Effector memory CD4-positive, alpha-beta T cell (primary cell): Measurements from ENCODE around the gene CELF3.

Source experiments
- DNase-seq, 3 donors: peaks; one replicate each; pipeline ENCODE4 v3.0.0-alpha.2; 2020
- H3K27ac ChIP-seq: 2 replicates; pipeline ENCODE4 v1.7.0; 2013; ENCODE audit warnings: mild to moderate bottlenecking, low read length, moderate library complexity; ENCODE audit not compliant: insufficient read depth, poor library complexity, severe bottlenecking
- H3K27me3 ChIP-seq: replicated peaks from 2 replicates; pipeline ENCODE4 v1.7.0; 2013; ENCODE audit warnings: mild to moderate bottlenecking, low read length; ENCODE audit not compliant: insufficient read depth, control insufficient read depth, poor library complexity, severe bottlenecking
- H3K36me3 ChIP-seq: 2 replicates; pipeline ENCODE4 v1.7.0; 2013; ENCODE audit warnings: mild to moderate bottlenecking, low read length, moderate library complexity; ENCODE audit not compliant: control insufficient read depth, insufficient read depth
- H3K4me1 ChIP-seq: 2 replicates; pipeline ENCODE4 v1.7.0; 2013; ENCODE audit warnings: low read length, mild to moderate bottlenecking; ENCODE audit not compliant: control insufficient read depth, insufficient read depth, poor library complexity, severe bottlenecking
- H3K4me3 ChIP-seq: 2 replicates; pipeline ENCODE4 v1.7.0; 2013; ENCODE audit warnings: low read length, low read depth, mild to moderate bottlenecking; ENCODE audit not compliant: insufficient read depth, poor library complexity, severe bottlenecking
- H3K9me3 ChIP-seq: 2 replicates; pipeline ENCODE4 v1.7.0; 2013; ENCODE audit warnings: mild to moderate bottlenecking, low read length, moderate library complexity; ENCODE audit not compliant: control insufficient read depth
- total RNA-seq, 3 donors: gene quantifications; one replicate each; lab custom pipeline; 2026; lab: John Stamatoyannopoulos, UW

CELF3 gene
- total RNA-seq = 0 reads per million in 3 donors

GRCh38 chr1:151716771-151717631 is at the start of gene CELF3:
TSS of gene CELF3 (minus strand) at chr1:151716803. CDS start at chr1:151716020, 783 bp downstream.
- H3K27me3 ChIP-seq = peaks cover 20% of the 10 kb centered on the region

GRCh38 chr1:151763990-151764389 is 47.4 kb upstream of the CELF3 start:
- Histone ChIP-seq H3K36me3 (peaks cover 29% of the 10 kb centered on the region), H3K4me3 (peak overlapping the region; percentile 97), H3K27me3 (no peaks in the 10 kb centered on the region), H3K9me3 (no peaks in the 10 kb centered on the region), H3K4me1 (peaks cover 10% of the 10 kb centered on the region), H3K27ac (peak overlapping the region; percentile 78)
- DNase-seq = no peak

More at GRCh38 chr1:151716771-151717631, at the start of gene CELF3:
- no peaks in the 10 kb centered on the region for H3K36me3 ChIP-seq
- no peaks in the 10 kb centered on the region for H3K9me3 ChIP-seq
- no peak within 1 kb of the TSS for H3K27ac ChIP-seq
- no peak for DNase-seq
- peaks cover 13% of the 10 kb centered on the region for H3K4me1 ChIP-seq
- H3K4me3 ChIP-seq = no peak within 1 kb of the TSS

DNA sequence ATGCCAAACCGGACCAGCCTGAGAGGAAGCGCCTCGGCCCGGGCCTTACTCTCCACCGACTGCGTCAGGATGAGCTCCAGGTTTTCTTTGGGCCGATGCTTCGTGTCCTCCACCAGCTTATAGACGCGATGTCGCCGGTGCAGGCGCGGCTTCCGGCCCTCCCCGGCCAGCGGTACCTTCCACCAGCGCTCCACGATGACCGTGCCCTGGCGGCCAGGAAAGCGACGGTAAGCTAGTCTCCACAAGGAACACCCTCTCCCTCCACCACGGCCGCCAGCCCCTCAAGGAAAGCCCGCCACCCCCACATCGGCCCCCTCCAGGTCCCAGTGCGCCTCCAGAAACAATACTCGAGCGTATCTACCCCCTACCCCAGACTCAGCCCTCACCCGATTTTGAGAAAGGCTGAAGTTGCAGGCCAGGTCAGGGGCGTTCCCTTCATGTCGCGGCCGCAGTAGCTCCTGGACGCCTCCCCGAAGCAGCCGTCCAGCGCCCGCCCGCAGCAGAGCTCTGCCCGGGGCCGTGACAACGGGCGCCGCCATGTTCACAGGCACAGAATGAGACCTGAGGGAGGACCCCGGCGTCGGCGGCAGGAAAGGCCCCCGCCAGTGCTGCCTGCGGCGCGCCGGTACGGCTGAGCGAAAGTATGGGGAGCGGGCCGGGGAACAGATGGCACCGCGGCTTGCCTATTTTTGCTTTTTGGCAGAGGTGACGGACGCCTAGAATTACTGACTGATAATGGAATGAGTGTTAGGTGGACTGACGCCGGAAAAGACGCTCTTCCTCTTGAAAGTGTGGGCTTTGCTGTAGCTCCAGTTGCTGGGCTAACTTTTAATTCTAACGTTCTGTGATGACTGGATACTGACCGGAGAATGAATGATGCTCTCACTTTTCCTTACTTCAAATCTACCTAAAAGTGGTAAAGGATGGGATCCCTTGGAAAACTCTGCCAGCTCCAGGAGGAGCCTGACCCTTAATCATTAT is 46.6 kb upstream of the CELF3 start, which contains the start of gene MRPL9:
Gene MRPL9 (minus strand): TSS at position 556 of the 981 bp plus-strand sequence. CDS start 17 bp downstream, at position 539.
- Histone ChIP-seq H3K27me3 (no peaks in the 10 kb centered on the region), H3K4me1 (peaks cover 10% of the 10 kb centered on the region), H3K9me3 (no peaks in the 10 kb centered on the region), H3K36me3 (peaks cover 29% of the 10 kb centered on the region), H3K4me3 (peak within 1 kb of the TSS; percentile 97), H3K27ac (peak within 1 kb of the TSS; percentile 78)
- peak; percentile 61 to 73 (median 72) for DNase-seq

DNA sequence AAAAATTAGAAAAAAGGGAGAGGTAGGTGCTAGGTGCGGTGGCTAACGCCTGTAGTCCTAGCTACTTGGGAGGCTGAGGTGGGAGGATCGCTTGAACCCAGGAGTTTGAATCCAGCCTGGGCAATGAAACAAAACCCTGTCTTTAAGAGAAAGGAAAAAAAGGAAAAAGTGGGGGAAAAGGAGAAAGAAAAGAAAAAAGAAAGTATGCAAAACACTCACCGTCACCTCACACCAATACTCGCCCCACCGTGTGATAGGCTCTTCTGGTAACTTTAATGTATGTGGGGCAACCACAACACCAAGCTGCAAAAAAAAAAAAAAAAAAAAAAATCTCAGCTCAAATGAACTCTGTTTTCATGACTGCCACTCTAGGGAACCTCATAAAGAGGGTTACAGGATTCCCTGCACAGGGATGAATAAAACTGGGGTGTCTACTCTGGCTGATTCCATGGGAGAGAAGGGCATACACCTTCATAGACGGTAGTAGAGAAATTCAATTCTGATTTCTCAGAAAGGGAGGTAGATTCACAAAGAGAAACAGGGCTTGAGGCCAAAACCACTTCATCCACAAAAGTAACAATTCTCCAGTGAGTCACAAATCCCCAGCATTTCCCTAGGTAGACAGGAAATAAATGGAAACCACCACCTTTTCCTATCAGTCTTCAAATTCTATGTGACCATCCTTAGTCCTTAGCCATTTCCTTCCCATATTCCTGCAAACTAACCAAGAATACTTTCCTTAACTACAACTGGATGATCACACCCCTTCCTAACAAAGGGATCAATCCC is 44.2 kb upstream of the CELF3 start:
- H3K27ac ChIP-seq = no peak overlapping the region
- H3K9me3 ChIP-seq = no peaks in the 10 kb centered on the region
- H3K4me3 ChIP-seq = no peak overlapping the region
- H3K36me3 ChIP-seq = peaks cover 37% of the 10 kb centered on the region
- DNase-seq = no peak
- H3K4me1 ChIP-seq = peaks cover 10% of the 10 kb centered on the region
- no peaks in the 10 kb centered on the region for H3K27me3 ChIP-seq

DNA sequence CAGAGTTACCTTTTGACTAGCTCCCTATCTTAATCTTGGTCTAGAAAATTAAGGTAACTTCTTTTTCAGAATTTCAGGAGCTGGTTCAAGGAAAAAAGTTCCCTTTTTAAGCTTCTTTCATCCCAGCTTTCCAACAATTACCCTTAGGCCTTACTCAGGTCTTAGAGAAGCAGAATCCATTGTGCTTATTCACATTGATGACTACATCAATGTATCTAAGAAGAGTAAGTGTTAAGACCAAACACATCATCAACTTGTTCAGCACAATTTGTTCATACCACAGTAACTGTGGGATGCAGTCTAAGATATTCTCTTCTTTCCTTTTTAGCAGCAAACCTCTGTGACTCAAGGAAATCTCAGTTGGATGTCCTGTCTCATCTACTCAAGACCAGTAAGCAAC is 42.6 kb upstream of the CELF3 start:
- Histone ChIP-seq H3K36me3 (peaks cover 37% of the 10 kb centered on the region), H3K4me3 (no peak overlapping the region), H3K9me3 (no peaks in the 10 kb centered on the region), H3K27me3 (no peaks in the 10 kb centered on the region), H3K4me1 (peaks cover 10% of the 10 kb centered on the region), H3K27ac (no peak overlapping the region)
- no peak for DNase-seq

GRCh38 chr1:151756291-151756690 is 39.7 kb upstream of the CELF3 start:
- no peaks in the 10 kb centered on the region for H3K9me3 ChIP-seq
- DNase-seq = no peak
- no peaks in the 10 kb centered on the region for H3K4me1 ChIP-seq
- H3K4me3 ChIP-seq = no peak overlapping the region
- no peaks in the 10 kb centered on the region for H3K27me3 ChIP-seq
- no peak overlapping the region for H3K27ac ChIP-seq
- peaks cover 28% of the 10 kb centered on the region for H3K36me3 ChIP-seq

GRCh38 chr1:151741516-151741915 is 24.9 kb upstream of the CELF3 start:
- Histone ChIP-seq H3K36me3 (no peaks in the 10 kb centered on the region), H3K27me3 (no peaks in the 10 kb centered on the region), H3K4me1 (no peaks in the 10 kb centered on the region), H3K9me3 (peaks cover 5% of the 10 kb centered on the region), H3K4me3 (no peak overlapping the region), H3K27ac (no peak overlapping the region)
- DNase-seq = no peak

DNA sequence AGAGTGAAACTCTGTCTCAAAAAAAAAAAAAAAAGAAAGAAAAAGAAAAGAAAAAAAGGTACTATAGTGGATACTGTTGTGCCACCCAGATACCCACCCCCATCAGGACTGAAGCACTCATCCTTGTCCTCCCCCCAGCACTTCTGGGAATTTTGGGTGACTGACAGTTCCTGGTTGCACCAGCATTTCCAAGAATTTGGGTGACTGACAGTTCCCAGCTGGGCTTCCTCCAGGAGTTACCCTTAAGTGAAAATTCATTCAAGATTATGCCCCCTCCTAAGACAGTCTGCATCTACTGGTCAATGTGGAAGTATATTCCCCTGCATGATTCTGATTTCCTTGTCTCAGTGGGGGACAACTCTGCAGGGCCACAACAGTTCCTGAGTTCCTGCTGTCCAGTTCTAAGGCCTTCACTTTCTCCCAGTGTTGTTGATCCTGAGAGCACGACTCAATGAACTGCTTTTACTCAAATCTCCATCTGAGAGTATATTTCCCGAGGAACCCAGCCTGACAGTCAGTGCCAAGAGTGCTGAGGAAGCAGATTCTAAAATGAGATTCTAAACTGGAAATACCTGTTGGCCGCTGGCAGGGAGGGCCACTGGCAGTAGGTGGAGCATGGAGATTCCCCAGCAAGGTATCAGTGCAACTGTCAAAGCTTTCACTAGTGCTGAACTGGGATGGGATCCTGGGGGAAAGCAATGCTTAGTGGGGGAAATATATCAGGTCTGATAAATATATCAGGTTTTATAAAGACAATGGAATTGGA is 23.2 kb upstream of the CELF3 start:
- Histone ChIP-seq H3K27me3 (no peaks in the 10 kb centered on the region), H3K4me1 (no peaks in the 10 kb centered on the region), H3K36me3 (no peaks in the 10 kb centered on the region), H3K9me3 (peaks cover 5% of the 10 kb centered on the region), H3K4me3 (no peak overlapping the region), H3K27ac (no peak overlapping the region)
- DNase-seq = no peak

DNA sequence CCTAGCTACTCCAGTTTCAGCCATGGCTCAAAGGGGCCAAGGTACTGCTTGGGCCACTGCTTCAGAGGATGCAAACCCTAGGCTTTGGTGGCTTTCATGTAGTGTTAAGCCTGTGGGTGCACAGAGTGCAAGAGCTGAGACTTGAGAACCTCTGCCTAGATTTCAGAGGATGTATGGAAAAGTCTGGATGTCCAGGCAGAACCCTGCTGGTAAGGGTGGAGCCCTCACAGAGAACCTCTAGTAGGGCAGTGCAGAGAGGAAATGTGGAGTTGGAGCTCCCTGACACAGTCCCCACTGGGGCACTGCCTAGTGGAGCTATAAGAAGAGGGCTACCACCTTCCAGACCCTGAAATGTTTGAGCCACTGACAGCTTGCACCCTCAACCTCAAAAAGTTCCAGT is 20.9 kb upstream of the CELF3 start:
- no peak overlapping the region for H3K27ac ChIP-seq
- H3K4me1 ChIP-seq = no peaks in the 10 kb centered on the region
- no peaks in the 10 kb centered on the region for H3K27me3 ChIP-seq
- H3K9me3 ChIP-seq = peaks cover 5% of the 10 kb centered on the region
- no peaks in the 10 kb centered on the region for H3K36me3 ChIP-seq
- H3K4me3 ChIP-seq = no peak overlapping the region
- DNase-seq = no peak
